Kidney epithelial cell (primary cell): ENCODE results near the gene ADIRF. TPM values are rescaled to one million over a fixed set of nuclear protein-coding genes. Genes with fewer than 3 reads are reported as not detected.

Experiments used
- DNase-seq: peaks from one replicate; pipeline ENCODE4 v3.0.0-alpha.2; 2010; ENCODE audit warnings: low read depth
- H3K27me3 ChIP-seq: 2 replicates; pipeline ENCODE4 v1.6.0; 2011; ENCODE audit warnings: low read length; ENCODE audit not compliant: control insufficient read depth, insufficient read depth
- H3K36me3 ChIP-seq: 2 replicates; pipeline ENCODE4 v1.5.1; 2011; ENCODE audit warnings: low read length; ENCODE audit not compliant: control insufficient read depth, insufficient read depth
- H3K4me3 ChIP-seq: 2 replicates; pipeline ENCODE4 v1.5.1; 2011; ENCODE audit warnings: low read depth, mild to moderate bottlenecking, control low read depth, low read length
- CTCF ChIP-seq: IDR thresholded peaks from 2 replicates; pipeline ENCODE4 v1.5.1; 2011; ENCODE audit warnings: mild to moderate bottlenecking, moderate library complexity, low read length, control low read depth, inconsistent platforms; ENCODE audit not compliant: insufficient read depth, poor library complexity, severe bottlenecking
- total RNA-seq: library from RNA; depleted of rRNA; stranded (reverse); fragments of >200 nt; gene quantifications from 2 replicates; pipeline ENCODE4 v1.2.3, GENCODE V29; 2015

ADIRF gene
- total RNA-seq, 1 donor from 2014 or later = not detected

- no peaks in the 10 kb centered on the region for H3K36me3 ChIP-seq
- TF ChIP-seq CTCF = no peak
- H3K4me3 ChIP-seq = no peak overlapping the region
- no peaks in the 10 kb centered on the region for H3K27me3 ChIP-seq
- DNase-seq = no peak
These were observed 8.6 kb upstream of the ADIRF start for GRCh38 chr10:86959737-86960002.

GRCh38 chr10:86960003-86960862 is 8.0 kb upstream of the ADIRF start:
- DNase-seq = no peak
- no peaks in the 10 kb centered on the region for H3K36me3 ChIP-seq
- no peaks in the 10 kb centered on the region for H3K27me3 ChIP-seq
- H3K4me3 ChIP-seq = no peak overlapping the region
- peak; percentile 86 for TF ChIP-seq CTCF

- no peak overlapping the region for H3K4me3 ChIP-seq
- TF ChIP-seq CTCF = no peak
These were observed 7.3 kb upstream of the ADIRF start for GRCh38 chr10:86960863-86961434.

GRCh38 chr10:86961481-86962091 is 6.7 kb upstream of the ADIRF start:
- Histone ChIP-seq H3K27me3 (no peaks in the 10 kb centered on the region), H3K36me3 (no peaks in the 10 kb centered on the region), H3K4me3 (no peak overlapping the region)
- DNase-seq = no peak
- TF ChIP-seq CTCF = no peak

More at GRCh38 chr10:86960863-86961434, 7.3 kb upstream of the ADIRF start:
- no peak for DNase-seq
- Histone ChIP-seq H3K27me3 (no peaks in the 10 kb centered on the region), H3K36me3 (no peaks in the 10 kb centered on the region)

- DNase-seq = no peak
- no peaks in the 10 kb centered on the region for H3K36me3 ChIP-seq
- H3K27me3 ChIP-seq = no peaks in the 10 kb centered on the region
- no peak for TF ChIP-seq CTCF
- no peak overlapping the region for H3K4me3 ChIP-seq
These were observed 5.9 kb upstream of the ADIRF start for GRCh38 chr10:86962136-86962980.
